HL-60 (cell line): ENCODE data around the gene ALDH7A1.
"Not testable (repeated sequence)": the region's sequence is repeated elsewhere in the genome, so short reads cannot be mapped to it uniquely, and the experiment has no call there.

ENCODE experiments used
- DNase-seq, 2 experiments: peaks; one replicate each; pipeline ENCODE4 v3.0.0-alpha.2; 2010 to 2020; ENCODE audit warnings: low read depth in 1 of 2, low spot score in 1 of 2
- H3K27ac ChIP-seq: fragments of 250-450 bp; sonication (Bioruptor Pico); replicated peaks from 2 replicates; pipeline ENCODE4 v1.5.1; 2020; ENCODE audit warnings: mild to moderate bottlenecking, moderate library complexity
- H3K27me3 ChIP-seq: fragments of 250-450 bp; sonication (Bioruptor Pico); 2 replicates; pipeline ENCODE4 v1.5.1; 2021; ENCODE audit warnings: mild to moderate bottlenecking, moderate library complexity; ENCODE audit not compliant: insufficient read depth, poor library complexity, severe bottlenecking
- H3K4me3 ChIP-seq: replicated peaks from 2 replicates; pipeline ENCODE4 v1.5.1; 2011; ENCODE audit warnings: mild to moderate bottlenecking, control low read depth, low read length; ENCODE audit not compliant: insufficient read depth
- CTCF ChIP-seq: IDR thresholded peaks from one replicate; pipeline ENCODE4 v1.5.1; 2011; ENCODE audit warnings: low read length, control low read depth, inconsistent platforms; ENCODE audit not compliant: insufficient read depth
- GABPA ChIP-seq: IDR thresholded peaks from 2 replicates; pipeline ENCODE4 v1.6.1; 2012; ENCODE audit warnings: low read depth
- POLR2AphosphoS5 ChIP-seq: IDR thresholded peaks from 2 replicates; pipeline ENCODE4 v1.6.1; 2012; ENCODE audit warnings: low read depth
- REST ChIP-seq: IDR thresholded peaks from 2 replicates; pipeline ENCODE4 v1.6.1; 2012; ENCODE audit warnings: low read depth; ENCODE audit not compliant: insufficient replicate concordance
- SPI1 ChIP-seq: IDR thresholded peaks from 2 replicates; pipeline ENCODE4 v1.6.1; 2012; ENCODE audit warnings: low read depth, mild to moderate bottlenecking, borderline replicate concordance

Gene ALDH7A1

GRCh38 chr5:126619781-126620180 lies 24.8 kb upstream of the ALDH7A1 start:
- TF ChIP-seq POLR2AphosphoS5 (no peak), SPI1 (no peak), GABPA (no peak), REST (no peak), CTCF (no peak)
- H3K27ac ChIP-seq, result no peak overlapping the region
- H3K27me3 ChIP-seq, result no peaks in the 10 kb centered on the region
- H3K4me3 ChIP-seq, result no peak overlapping the region
- DNase-seq, result no peak

- H3K27ac ChIP-seq, H3K4me3 ChIP-seq, H3K27me3 ChIP-seq, DNase-seq: not testable (repeated sequence)
These were observed 22.6 kb upstream of the ALDH7A1 start for GRCh38 chr5:126617603-126618002.

GRCh38 chr5:126615286-126615685 lies 20.3 kb upstream of the ALDH7A1 start:
- Histone ChIP-seq H3K27me3 (no peaks in the 10 kb centered on the region), H3K27ac (no peak overlapping the region), H3K4me3 (no peak overlapping the region)
- TF ChIP-seq GABPA, result no peak
- TF ChIP-seq CTCF, result no peak
- TF ChIP-seq POLR2AphosphoS5, result no peak
- no peak for TF ChIP-seq SPI1
- TF ChIP-seq REST, result no peak
- DNase-seq, result no peak

- no peak for DNase-seq
- TF ChIP-seq REST (no peak), POLR2AphosphoS5 (no peak), SPI1 (no peak), GABPA (no peak), CTCF (no peak)
- Histone ChIP-seq H3K4me3 (no peak overlapping the region), H3K27ac (no peak overlapping the region), H3K27me3 (no peaks in the 10 kb centered on the region)
These were observed 19.0 kb upstream of the ALDH7A1 start for GRCh38 chr5:126613941-126614592.
